ENCODE data around the gene POLA2. TPM values are rescaled to one million over a fixed set of nuclear protein-coding genes. Genes with fewer than 3 reads are reported as not detected.

POLA2 gene
- total and polyA plus RNA-seq, 4 donors, result 1.5 to 6.1 (median 3.2) TPM

GRCh38 chr11:65293909-65294381, 32.2 kb downstream of the POLA2 start:
- no peak overlapping the region for H3K9ac ChIP-seq (ENCODE audit: low read depth in 1 of 2, low read length in 2 of 2)
- TF ChIP-seq NR2F2 (IDR thresholded peaks at IDR 0.05) (peak; percentile 45), RAD21 (IDR thresholded peaks at IDR 0.05) (no peak), ZBTB33 (IDR thresholded peaks at IDR 0.05) (no peak), YY1 (IDR thresholded peaks at IDR 0.05) (no peak), TAF1 (conservative IDR thresholded peaks at IDR 0.05) (no peak), FOXA2 (IDR thresholded peaks at IDR 0.05) (no peak), SP1 (IDR thresholded peaks at IDR 0.05) (peak; percentile 25)
- TF ChIP-seq, protein P1, sequence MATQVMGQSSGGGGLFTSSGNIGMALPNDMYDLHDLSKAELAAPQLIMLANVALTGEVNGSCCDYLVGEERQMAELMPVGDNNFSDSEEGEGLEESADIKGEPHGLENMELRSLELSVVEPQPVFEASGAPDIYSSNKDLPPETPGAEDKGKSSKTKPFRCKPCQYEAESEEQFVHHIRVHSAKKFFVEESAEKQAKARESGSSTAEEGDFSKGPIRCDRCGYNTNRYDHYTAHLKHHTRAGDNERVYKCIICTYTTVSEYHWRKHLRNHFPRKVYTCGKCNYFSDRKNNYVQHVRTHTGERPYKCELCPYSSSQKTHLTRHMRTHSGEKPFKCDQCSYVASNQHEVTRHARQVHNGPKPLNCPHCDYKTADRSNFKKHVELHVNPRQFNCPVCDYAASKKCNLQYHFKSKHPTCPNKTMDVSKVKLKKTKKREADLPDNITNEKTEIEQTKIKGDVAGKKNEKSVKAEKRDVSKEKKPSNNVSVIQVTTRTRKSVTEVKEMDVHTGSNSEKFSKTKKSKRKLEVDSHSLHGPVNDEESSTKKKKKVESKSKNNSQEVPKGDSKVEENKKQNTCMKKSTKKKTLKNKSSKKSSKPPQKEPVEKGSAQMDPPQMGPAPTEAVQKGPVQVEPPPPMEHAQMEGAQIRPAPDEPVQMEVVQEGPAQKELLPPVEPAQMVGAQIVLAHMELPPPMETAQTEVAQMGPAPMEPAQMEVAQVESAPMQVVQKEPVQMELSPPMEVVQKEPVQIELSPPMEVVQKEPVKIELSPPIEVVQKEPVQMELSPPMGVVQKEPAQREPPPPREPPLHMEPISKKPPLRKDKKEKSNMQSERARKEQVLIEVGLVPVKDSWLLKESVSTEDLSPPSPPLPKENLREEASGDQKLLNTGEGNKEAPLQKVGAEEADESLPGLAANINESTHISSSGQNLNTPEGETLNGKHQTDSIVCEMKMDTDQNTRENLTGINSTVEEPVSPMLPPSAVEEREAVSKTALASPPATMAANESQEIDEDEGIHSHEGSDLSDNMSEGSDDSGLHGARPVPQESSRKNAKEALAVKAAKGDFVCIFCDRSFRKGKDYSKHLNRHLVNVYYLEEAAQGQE (IDR thresholded peaks at IDR 0.05), result no peak
- H3K36me3 ChIP-seq (ENCODE audit: control insufficient read depth in 4 of 4, insufficient read depth in 3 of 4, low read depth in 1 of 4, low read length in 3 of 4), result peaks cover 0 to 7% (median 5%) of the 10 kb centered on the region in 4 donors
- WGBS, result 86% methylated on average over 10 of the region's 10 CpGs
- DNase-seq (ENCODE audit: low spot score), result no peak
- H3K4me3 ChIP-seq (ENCODE audit: low read depth in 1 of 3, low read length in 3 of 3), result no peak overlapping the region
- no peaks in the 10 kb centered on the region for H3K9me3 ChIP-seq (ENCODE audit: control insufficient read depth in 4 of 4, low read length in 3 of 4)
- H3K4me1 ChIP-seq (ENCODE audit: control insufficient read depth in 4 of 4, insufficient read depth in 4 of 4, low read length in 3 of 4), result peaks cover 0 to 25% (median 17%) of the 10 kb centered on the region in 4 donors
- no peak overlapping the region for H3K27ac ChIP-seq (ENCODE audit: low read depth in 1 of 2, low read length in 2 of 2)
- no peaks in the 10 kb centered on the region for H3K27me3 ChIP-seq (ENCODE audit: control insufficient read depth in 4 of 4, insufficient read depth in 4 of 4, low read length in 3 of 4)

DNA sequence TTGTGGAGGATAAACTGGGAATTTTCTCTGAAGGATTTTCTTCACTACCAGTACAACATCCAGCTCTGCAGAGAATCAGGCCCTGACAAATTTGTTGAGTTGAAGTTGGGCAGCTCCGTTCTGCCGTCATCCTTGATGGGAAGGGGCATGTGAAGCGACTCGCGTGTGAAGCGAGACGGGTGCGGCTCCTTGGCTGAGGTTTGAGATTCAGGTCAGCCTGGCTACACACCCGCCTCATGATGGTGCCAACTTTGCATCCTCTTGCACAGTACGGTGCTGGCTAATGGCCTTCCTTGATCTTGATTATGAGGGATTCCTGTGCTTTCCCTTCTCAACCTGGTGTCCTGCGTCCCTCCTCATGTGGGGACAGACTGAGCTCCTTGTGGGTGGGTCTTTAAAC, 33.2 kb downstream of the POLA2 start:
- no peak overlapping the region for H3K27ac ChIP-seq (ENCODE audit: low read depth in 1 of 2, low read length in 2 of 2)
- H3K4me3 ChIP-seq (ENCODE audit: low read depth in 1 of 3, low read length in 3 of 3), result no peak overlapping the region
- TF ChIP-seq YY1 (IDR thresholded peaks at IDR 0.05) (no peak), JUND (IDR thresholded peaks at IDR 0.05) (no peak), HNF4A (conservative IDR thresholded peaks at IDR 0.05) (no peak), FOXA2 (IDR thresholded peaks at IDR 0.05) (no peak), TAF1 (conservative IDR thresholded peaks at IDR 0.05) (no peak), MAX (IDR thresholded peaks at IDR 0.05) (no peak), EGR1 (IDR thresholded peaks at IDR 0.05; ENCODE audit: low read depth in 2 of 2) (no peak), HNF4G (IDR thresholded peaks at IDR 0.05) (no peak), RAD21 (IDR thresholded peaks at IDR 0.05) (no peak), GABPA (IDR thresholded peaks at IDR 0.05 in 1 of 2, conservative IDR thresholded peaks at IDR 0.05 in 1 of 2) (no peak), SP1 (IDR thresholded peaks at IDR 0.05) (no peak), ZBTB33 (IDR thresholded peaks at IDR 0.05) (no peak), RXRA (IDR thresholded peaks at IDR 0.05) (no peak), NR2F2 (IDR thresholded peaks at IDR 0.05) (no peak), CTCF (IDR thresholded peaks at IDR 0.05; ENCODE audit: low read depth, low read length, missing input control) (no peak), ATF3 (IDR thresholded peaks at IDR 0.05) (no peak)
- TF ChIP-seq, protein P1 (IDR thresholded peaks at IDR 0.05), result no peak
- H3K36me3 ChIP-seq (ENCODE audit: control insufficient read depth in 4 of 4, insufficient read depth in 3 of 4, low read depth in 1 of 4, low read length in 3 of 4), result peaks cover 0 to 7% (median 2%) of the 10 kb centered on the region in 4 donors
- H3K9me3 ChIP-seq (ENCODE audit: control insufficient read depth in 4 of 4, low read length in 3 of 4), result no peaks in the 10 kb centered on the region
- no peak overlapping the region for H3K9ac ChIP-seq (ENCODE audit: low read depth in 1 of 2, low read length in 2 of 2)
- H3K4me1 ChIP-seq (ENCODE audit: control insufficient read depth in 4 of 4, insufficient read depth in 4 of 4, low read length in 3 of 4), result peaks cover 0 to 28% (median 19%) of the 10 kb centered on the region in 4 donors
- H3K27me3 ChIP-seq (ENCODE audit: control insufficient read depth in 4 of 4, insufficient read depth in 4 of 4, low read length in 3 of 4), result no peaks in the 10 kb centered on the region
- 97% methylated on average over 11 of the region's 11 CpGs for WGBS
- DNase-seq (ENCODE audit: low spot score), result no peak
